ENCODE measurements around the gene ECM2.

The ECM2 gene

GRCh38 chr9:92543972-92544371 lies 8.2 kb upstream of the ECM2 start:
- no peak for TF ChIP-seq CTCF (IDR thresholded peaks at IDR 0.05; ENCODE audit: low read length)
- no peak for TF ChIP-seq EZH2 (IDR thresholded peaks at IDR 0.05; ENCODE audit: borderline replicate concordance, low read length)
- H3F3A ChIP-seq (ENCODE audit: insufficient read depth, low read length), result no peaks in the 10 kb centered on the region
- H3K4me3 ChIP-seq (ENCODE audit: low read depth, low read length, poor library complexity, severe bottlenecking), result no peak overlapping the region
- H3K27ac ChIP-seq (ENCODE audit: low read depth, low read length, poor library complexity, severe bottlenecking), result no peak overlapping the region
- no peak overlapping the region for H3K4me2 ChIP-seq (ENCODE audit: low read length)
- H3K4me1 ChIP-seq (ENCODE audit: insufficient read depth, low read length, severe bottlenecking), result no peaks in the 10 kb centered on the region
- H2AFZ ChIP-seq (ENCODE audit: low read length), result no peak overlapping the region
- no peaks in the 10 kb centered on the region for H3K79me2 ChIP-seq (ENCODE audit: insufficient read depth, low read length)
- no peaks in the 10 kb centered on the region for H4K20me1 ChIP-seq (ENCODE audit: insufficient read depth, low read length)
- no peaks in the 10 kb centered on the region for H3K9me2 ChIP-seq (ENCODE audit: low read depth, low read length)
- no peaks in the 10 kb centered on the region for H3K27me3 ChIP-seq (ENCODE audit: insufficient read depth, low read length)
- no peaks in the 10 kb centered on the region for H3K9me3 ChIP-seq (ENCODE audit: low read length)
- H3K9ac ChIP-seq (ENCODE audit: low read length), result no peak overlapping the region
- H3K36me3 ChIP-seq (ENCODE audit: insufficient read depth, low read length), result no peaks in the 10 kb centered on the region

GRCh38 chr9:92538541-92538940 lies 2.8 kb upstream of the ECM2 start:
- no peaks in the 10 kb centered on the region for H3F3A ChIP-seq (ENCODE audit: insufficient read depth, low read length)
- H3K4me2 ChIP-seq (ENCODE audit: low read length), result no peak overlapping the region
- no peaks in the 10 kb centered on the region for H3K79me2 ChIP-seq (ENCODE audit: insufficient read depth, low read length)
- H3K9me3 ChIP-seq (ENCODE audit: low read length), result no peaks in the 10 kb centered on the region
- H3K9ac ChIP-seq (ENCODE audit: low read length), result no peak overlapping the region
- no peak overlapping the region for H3K4me3 ChIP-seq (ENCODE audit: low read depth, low read length, poor library complexity, severe bottlenecking)
- TF ChIP-seq EZH2 (IDR thresholded peaks at IDR 0.05; ENCODE audit: borderline replicate concordance, low read length) (no peak), CTCF (IDR thresholded peaks at IDR 0.05; ENCODE audit: low read length) (no peak)
- H3K4me1 ChIP-seq (ENCODE audit: insufficient read depth, low read length, severe bottlenecking), result peaks cover 16% of the 10 kb centered on the region
- no peaks in the 10 kb centered on the region for H4K20me1 ChIP-seq (ENCODE audit: insufficient read depth, low read length)
- H2AFZ ChIP-seq (ENCODE audit: low read length), result no peak overlapping the region
- H3K27me3 ChIP-seq (ENCODE audit: insufficient read depth, low read length), result no peaks in the 10 kb centered on the region
- no peak overlapping the region for H3K27ac ChIP-seq (ENCODE audit: low read depth, low read length, poor library complexity, severe bottlenecking)
- no peaks in the 10 kb centered on the region for H3K9me2 ChIP-seq (ENCODE audit: low read depth, low read length)
- H3K36me3 ChIP-seq (ENCODE audit: insufficient read depth, low read length), result no peaks in the 10 kb centered on the region

GRCh38 chr9:92534674-92535073 lies 1.1 kb downstream of the ECM2 start:
- Histone ChIP-seq H3K9ac (ENCODE audit: low read length) (0 out of 2 replicates have a peak overlapping the region, but pooled peaks have one; percentile 1), H2AFZ (ENCODE audit: low read length) (no peak overlapping the region), H3K4me3 (ENCODE audit: low read depth, low read length, poor library complexity, severe bottlenecking) (peak overlapping the region; percentile 20)

More at GRCh38 chr9:92534674-92535073, 1.1 kb downstream of the ECM2 start:
- no peaks in the 10 kb centered on the region for H3K36me3 ChIP-seq (ENCODE audit: insufficient read depth, low read length)
- no peaks in the 10 kb centered on the region for H3F3A ChIP-seq (ENCODE audit: insufficient read depth, low read length)
- H3K4me2 ChIP-seq (ENCODE audit: low read length), result peak overlapping the region; percentile 38
- H3K9me3 ChIP-seq (ENCODE audit: low read length), result no peaks in the 10 kb centered on the region
- H3K27ac ChIP-seq (ENCODE audit: low read depth, low read length, poor library complexity, severe bottlenecking), result peak overlapping the region; percentile 4
- no peaks in the 10 kb centered on the region for H3K27me3 ChIP-seq (ENCODE audit: insufficient read depth, low read length)
- no peaks in the 10 kb centered on the region for H4K20me1 ChIP-seq (ENCODE audit: insufficient read depth, low read length)
- TF ChIP-seq EZH2 (IDR thresholded peaks at IDR 0.05; ENCODE audit: borderline replicate concordance, low read length) (no peak), CTCF (IDR thresholded peaks at IDR 0.05; ENCODE audit: low read length) (no peak)
- H3K79me2 ChIP-seq (ENCODE audit: insufficient read depth, low read length), result no peaks in the 10 kb centered on the region
- no peaks in the 10 kb centered on the region for H3K9me2 ChIP-seq (ENCODE audit: low read depth, low read length)
- peaks cover 18% of the 10 kb centered on the region for H3K4me1 ChIP-seq (ENCODE audit: insufficient read depth, low read length, severe bottlenecking)
